GM23248 (cell line): ENCODE results near the gene HMX3. TPM values are rescaled to one million over a fixed set of nuclear protein-coding genes. Genes with fewer than 3 reads are reported as not detected.

Experiments used
- DNase-seq: peaks from one replicate; pipeline ENCODE4 v3.0.0-alpha.2; 2015
- H2AFZ ChIP-seq: fragments of 200-600 bp; sonication (generic); 2 replicates; pipeline ENCODE4 v1.6.1; 2016; ENCODE audit warnings: antibody characterized with exemption
- H3F3A ChIP-seq: fragments of 200-600 bp; sonication (generic); 2 replicates; pipeline ENCODE4 v1.6.1; 2016; ENCODE audit warnings: mild to moderate bottlenecking, antibody characterized with exemption, mixed run types; ENCODE audit not compliant: insufficient read depth
- H3K27ac ChIP-seq: fragments of 200-600 bp; sonication (generic); 2 replicates; pipeline ENCODE4 v1.5.1; 2016; ENCODE audit warnings: mild to moderate bottlenecking
- H3K27me3 ChIP-seq: fragments of 200-600 bp; sonication (generic); replicated peaks from 2 replicates; pipeline ENCODE4 v1.6.1; 2016; ENCODE audit warnings: mild to moderate bottlenecking; ENCODE audit not compliant: insufficient read depth
- H3K36me3 ChIP-seq: fragments of 200-600 bp; sonication (generic); 2 replicates; pipeline ENCODE4 v1.6.1; 2016; ENCODE audit warnings: low read depth, mild to moderate bottlenecking
- H3K4me1 ChIP-seq: fragments of 200-600 bp; sonication (generic); 2 replicates; pipeline ENCODE4 v1.6.1; 2016; ENCODE audit warnings: mild to moderate bottlenecking; ENCODE audit not compliant: insufficient read depth
- H3K4me2 ChIP-seq: fragments of 200-600 bp; sonication (generic); one replicate; pipeline ENCODE4 v1.6.1; 2016; ENCODE audit warnings: mild to moderate bottlenecking; ENCODE audit not compliant: unreplicated experiment
- H3K4me3 ChIP-seq: fragments of 200-600 bp; sonication (generic); 2 replicates; pipeline ENCODE4 v1.5.1; 2016; ENCODE audit warnings: mild to moderate bottlenecking
- H3K79me2 ChIP-seq: fragments of 200-600 bp; sonication (generic); 2 replicates; pipeline ENCODE4 v1.6.1; 2016; ENCODE audit warnings: mild to moderate bottlenecking; ENCODE audit not compliant: insufficient read depth
- H3K9ac ChIP-seq: fragments of 200-600 bp; sonication (generic); 2 replicates; pipeline ENCODE4 v1.6.1; 2016; ENCODE audit warnings: mild to moderate bottlenecking
- H3K9me2 ChIP-seq: fragments of 200-600 bp; sonication (generic); 2 replicates; pipeline ENCODE4 v1.6.1; 2016; ENCODE audit warnings: mixed run types, mild to moderate bottlenecking, moderate library complexity; ENCODE audit not compliant: insufficient read depth
- H3K9me3 ChIP-seq: fragments of 200-600 bp; sonication (generic); one replicate; pipeline ENCODE4 v1.6.1; 2017; ENCODE audit warnings: low read depth
- H4K20me1 ChIP-seq: fragments of 200-600 bp; sonication (generic); 2 replicates; pipeline ENCODE4 v1.6.0; 2016; ENCODE audit not compliant: insufficient read depth
- EZH2 ChIP-seq: fragments of 200-600 bp; sonication (generic); IDR thresholded peaks from 2 replicates; pipeline ENCODE4 v1.6.1; 2018; ENCODE audit warnings: antibody characterized with exemption, mild to moderate bottlenecking; ENCODE audit not compliant: insufficient read depth, poor library complexity, severe bottlenecking
- EZH2phosphoT487 ChIP-seq: fragments of 200-600 bp; sonication (generic); IDR thresholded peaks from 2 replicates; pipeline ENCODE4 v1.6.1; 2018; ENCODE audit warnings: antibody characterized with exemption, moderate library complexity, mild to moderate bottlenecking, low read depth; ENCODE audit not compliant: insufficient read depth
- WGBS, 2 experiments: methylation state at CpG; one replicate each; pipeline ENCODE4 v1.1.6; 2015 to 2017; ENCODE audit warnings: low lambda C conversion rate in 2 of 2, low coverage in 1 of 2; ENCODE audit errors: missing lambda C conversion rate in 2 of 2; 5-methylcytosine and 5-hydroxymethylcytosine counted together
- in situ Hi-C: fragments of 300-500 bp; cut with MboI; formaldehyde crosslinking; loops from 2 replicates; pipeline ENCODE4 v1.15.0; 2020
- polyA plus RNA-seq: library from polyadenylated mRNA; unstranded; fragments of >200 nt; fragmentation: Nextera tagmentation; extraction: Ambion mirVana; gene quantifications from 2 replicates; pipeline ENCODE4 v1.2.1, GENCODE V29; 2016
- total RNA-seq: library from RNA; depleted of rRNA; stranded (reverse); fragments of >200 nt; shearing (Covaris generic); gene quantifications from 2 replicates; pipeline ENCODE4 v1.2.3, GENCODE V29; 2014

HMX3 gene
- total and polyA plus RNA-seq, 2 experiments from 2014 or later, result not detected

- Histone ChIP-seq H2AFZ (no peak overlapping the region), H4K20me1 (peaks cover 13% of the 10 kb centered on the region; the same call in 1 of the 2 replicates), H3K9me2 (no peaks in the 10 kb centered on the region), H3K9me3 (no peaks in the 10 kb centered on the region), H3K4me1 (peaks cover 38% of the 10 kb centered on the region), H3K79me2 (peaks cover 100% of the 10 kb centered on the region), H3K36me3 (peaks cover 81% of the 10 kb centered on the region), H3K4me3 (no peak overlapping the region), H3K9ac (no peak overlapping the region), H3F3A (peaks cover 24% of the 10 kb centered on the region), H3K4me2 (no peak overlapping the region), H3K27me3 (no peaks in the 10 kb centered on the region), H3K27ac (no peak overlapping the region)
- no peak for DNase-seq
- WGBS, 2 experiments, result 93% methylated on average over 11 of the region's 11 CpGs
- TF ChIP-seq EZH2 (no peak), EZH2phosphoT487 (no peak)
- in situ Hi-C loops, result no loop called here
Measured at GRCh38 chr10:123160311-123160980, 24.7 kb downstream of the HMX3 start.

DNA sequence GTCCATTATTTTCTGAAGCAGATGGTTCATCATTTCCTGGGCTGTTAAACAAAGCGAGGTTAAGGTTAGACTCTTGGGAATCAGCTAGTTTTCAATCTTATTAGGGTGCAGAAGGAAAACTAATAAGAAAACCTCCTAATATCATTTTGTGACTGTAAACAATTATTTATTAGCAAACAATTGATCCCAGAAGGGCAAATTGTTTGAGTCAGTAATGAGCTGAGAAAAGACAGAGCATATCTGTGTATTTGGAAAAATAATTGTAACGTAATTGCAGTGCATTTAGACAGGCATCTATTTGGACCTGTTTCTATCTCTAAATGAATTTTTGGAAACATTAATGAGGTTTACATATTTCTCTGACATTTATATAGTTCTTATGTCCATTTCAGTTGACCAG, 28.5 kb downstream of the HMX3 start:
- 98 to 100% methylated on average over 2 of the region's 2 CpGs for WGBS, 2 experiments
- peaks cover 69% of the 10 kb centered on the region for H3K36me3 ChIP-seq
- H4K20me1 ChIP-seq, result peaks cover 5% of the 10 kb centered on the region; the same call in 1 of the 2 replicates
- H3K9me2 ChIP-seq, result no peaks in the 10 kb centered on the region
- in situ Hi-C loops, result no loop called here
- H3K4me3 ChIP-seq, result no peak overlapping the region
- H3K79me2 ChIP-seq, result peaks cover 90% of the 10 kb centered on the region
- no peaks in the 10 kb centered on the region for H3F3A ChIP-seq
- H3K9ac ChIP-seq, result no peak overlapping the region
- H3K4me1 ChIP-seq, result peaks cover 6% of the 10 kb centered on the region
- DNase-seq, result no peak
- no peak overlapping the region for H3K4me2 ChIP-seq
- H3K27me3 ChIP-seq, result no peaks in the 10 kb centered on the region
- H2AFZ ChIP-seq, result no peak overlapping the region
- H3K27ac ChIP-seq, result no peak overlapping the region
- no peak for TF ChIP-seq EZH2phosphoT487
- no peak for TF ChIP-seq EZH2
- no peaks in the 10 kb centered on the region for H3K9me3 ChIP-seq

- Histone ChIP-seq H3K9ac (no peak overlapping the region), H3K9me3 (no peaks in the 10 kb centered on the region), H3K36me3 (peaks cover 63% of the 10 kb centered on the region), H3K9me2 (no peaks in the 10 kb centered on the region), H3F3A (no peaks in the 10 kb centered on the region), H3K79me2 (peaks cover 78% of the 10 kb centered on the region), H3K27ac (no peak overlapping the region), H3K4me1 (no peaks in the 10 kb centered on the region), H3K27me3 (no peaks in the 10 kb centered on the region), H2AFZ (no peak overlapping the region), H3K4me2 (no peak overlapping the region), H3K4me3 (no peak overlapping the region), H4K20me1 (no peaks in the 10 kb centered on the region)
- in situ Hi-C loops, result no loop called here
- no peak for TF ChIP-seq EZH2
- no peak for TF ChIP-seq EZH2phosphoT487
- no peak for DNase-seq
- WGBS, 2 experiments, result 55 to 60% methylated on average over 4 of the region's 4 CpGs
Measured at GRCh38 chr10:123165445-123166072, 29.8 kb downstream of the HMX3 start.

GRCh38 chr10:123166618-123167017, 30.8 kb downstream of the HMX3 start:
- H3K4me2 ChIP-seq, result no peak overlapping the region
- no peak for DNase-seq
- H3K4me3 ChIP-seq, result no peak overlapping the region
- in situ Hi-C loops, result no loop called here
- no peaks in the 10 kb centered on the region for H3K27me3 ChIP-seq
- no peak overlapping the region for H3K27ac ChIP-seq
- TF ChIP-seq EZH2, result no peak
- TF ChIP-seq EZH2phosphoT487, result no peak
- no peak overlapping the region for H3K9ac ChIP-seq
- H3F3A ChIP-seq, result no peaks in the 10 kb centered on the region
- H4K20me1 ChIP-seq, result no peaks in the 10 kb centered on the region
- no peaks in the 10 kb centered on the region for H3K9me2 ChIP-seq
- no peaks in the 10 kb centered on the region for H3K4me1 ChIP-seq
- H3K9me3 ChIP-seq, result no peaks in the 10 kb centered on the region
- no peak overlapping the region for H2AFZ ChIP-seq
- WGBS, 2 experiments, result 100% methylated on average over 2 of the region's 2 CpGs
- peaks cover 52% of the 10 kb centered on the region for H3K36me3 ChIP-seq
- H3K79me2 ChIP-seq, result peaks cover 70% of the 10 kb centered on the region
